Renal cortex interstitium (tissue), 11 donors: ENCODE data around the gene WNK2. TPM values are rescaled to one million over a fixed set of nuclear protein-coding genes. Genes with fewer than 3 reads are reported as not detected.

ENCODE experiments used
- DNase-seq, 11 donors: peaks; one replicate each; pipeline ENCODE4 v3.0.0-alpha.2; 2013; ENCODE audit warnings: low read depth in 9 of 11, low spot score in 4 of 11; ENCODE audit errors: extremely low read depth in 1 of 11
- polyA plus RNA-seq, 3 donors: library from polyadenylated mRNA; unstranded; fragments of 120-200 nt; gene quantifications; one replicate each; pipeline ENCODE4 v1.2.1, GENCODE V29; 2013; ENCODE audit not compliant: insufficient read length in 3 of 3

The WNK2 gene
- polyA plus RNA-seq, 3 donors, result 24.8 to 34.0 (median 29.0) TPM

DNA sequence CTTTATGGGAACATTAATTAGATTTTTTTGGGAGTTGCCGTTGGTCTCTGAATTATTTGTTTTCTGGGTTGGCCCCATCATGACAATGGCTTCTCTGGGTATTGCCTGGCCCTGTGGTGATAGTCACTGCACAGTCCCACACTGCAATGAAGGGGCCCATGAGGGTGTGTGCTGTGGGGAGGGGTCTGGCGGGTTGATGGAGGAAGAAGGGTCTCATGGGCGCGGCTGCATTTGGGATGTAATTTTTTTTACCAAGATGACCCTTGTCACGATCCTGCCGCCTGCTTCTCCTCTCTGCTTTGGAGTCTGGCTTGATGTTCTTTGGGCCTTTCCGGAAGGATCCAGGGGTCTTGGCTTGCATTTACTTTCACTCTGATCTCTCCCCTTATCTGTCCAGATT lies 44.1 kb downstream of the WNK2 start:
- no peak for DNase-seq

- DNase-seq, result no peak
Measured at GRCh38 chr9:93228453-93228852, 44.5 kb downstream of the WNK2 start.

DNA sequence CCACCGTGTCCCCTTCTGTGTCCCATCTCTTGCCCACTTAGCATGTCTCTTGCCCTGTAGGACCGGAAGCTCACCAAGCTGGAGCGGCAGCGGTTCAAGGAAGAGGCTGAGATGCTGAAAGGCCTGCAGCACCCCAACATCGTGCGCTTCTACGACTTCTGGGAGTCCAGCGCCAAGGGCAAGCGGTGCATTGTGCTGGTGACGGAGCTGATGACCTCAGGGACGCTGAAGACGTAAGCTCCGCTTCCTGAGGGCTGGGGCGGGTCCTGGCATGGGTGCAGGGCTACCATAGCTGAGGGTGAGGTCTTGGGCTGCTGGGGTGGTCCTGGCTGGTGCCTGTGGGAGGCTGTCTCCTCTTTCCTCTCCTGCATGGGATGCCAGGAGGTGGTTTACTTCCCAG lies 45.7 kb downstream of the WNK2 start:
- DNase-seq, result no peak

DNA sequence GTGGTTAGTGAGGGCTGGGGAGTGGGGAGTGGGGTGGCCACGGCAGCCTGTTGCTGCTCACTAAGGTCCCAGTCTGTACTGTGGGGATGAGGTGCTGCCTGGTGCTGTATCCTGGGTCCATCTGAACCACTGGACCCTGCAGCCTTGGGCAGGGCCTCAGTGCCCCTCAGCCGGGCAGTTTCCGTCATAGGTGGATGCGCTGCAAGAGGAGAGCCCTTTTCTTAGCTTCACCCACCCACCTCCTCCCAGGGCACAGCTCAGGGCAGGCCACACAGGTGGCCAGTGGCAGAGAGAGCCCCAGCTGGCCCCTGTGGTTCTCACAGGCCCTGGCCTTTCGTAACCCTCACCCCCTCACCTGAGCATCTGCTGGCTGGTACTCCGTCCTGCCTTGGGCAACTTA lies 46.2 kb downstream of the WNK2 start:
- no peak for DNase-seq

DNA sequence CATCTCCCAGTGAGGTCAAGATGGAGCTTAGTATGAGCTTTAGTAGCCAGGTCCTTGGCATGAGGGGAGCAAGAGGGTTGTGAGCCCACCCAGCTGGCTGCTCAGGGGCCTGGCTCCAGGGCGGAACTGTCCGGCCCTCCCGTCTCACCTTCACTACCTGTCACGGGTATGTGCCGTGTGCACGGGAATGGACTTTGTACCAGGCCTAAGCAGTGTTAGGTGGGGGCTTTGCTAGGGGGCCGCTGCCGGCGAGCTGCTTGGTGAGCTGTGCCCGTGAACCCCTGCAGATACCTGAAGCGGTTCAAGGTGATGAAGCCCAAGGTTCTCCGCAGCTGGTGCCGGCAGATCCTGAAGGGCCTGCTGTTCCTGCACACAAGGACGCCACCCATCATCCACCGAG lies 46.7 kb downstream of the WNK2 start:
- no peak for DNase-seq

- DNase-seq, result no peak
Measured at GRCh38 chr9:93231121-93231694, 47.3 kb downstream of the WNK2 start.

GRCh38 chr9:93231716-93232115 lies 47.8 kb downstream of the WNK2 start:
- DNase-seq, result no peak

- DNase-seq, result no peak
Measured at GRCh38 chr9:93232388-93232960, 48.5 kb downstream of the WNK2 start.

DNA sequence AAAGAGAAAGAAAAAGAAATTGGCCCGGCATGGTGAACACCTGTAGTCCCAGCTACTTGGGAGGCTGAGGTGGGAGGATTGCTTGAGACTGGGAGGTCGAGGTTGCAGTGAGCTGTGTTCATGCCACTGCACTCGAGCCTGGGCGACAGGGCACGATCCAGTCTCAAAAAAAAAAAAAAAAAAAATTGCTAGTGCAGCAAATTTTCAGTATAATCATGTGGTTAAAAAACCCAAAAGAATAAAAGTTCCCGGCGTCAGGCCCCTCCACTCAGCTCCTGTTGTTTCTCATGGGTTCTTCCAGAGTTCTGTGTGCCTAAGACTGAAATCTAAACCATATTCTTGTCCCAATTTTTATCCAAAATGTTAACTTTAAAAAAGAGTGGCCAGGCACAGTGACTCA lies 49.1 kb downstream of the WNK2 start:
- DNase-seq, result no peak

GRCh38 chr9:93234600-93234999 lies 50.7 kb downstream of the WNK2 start:
- DNase-seq, result no peak

DNA sequence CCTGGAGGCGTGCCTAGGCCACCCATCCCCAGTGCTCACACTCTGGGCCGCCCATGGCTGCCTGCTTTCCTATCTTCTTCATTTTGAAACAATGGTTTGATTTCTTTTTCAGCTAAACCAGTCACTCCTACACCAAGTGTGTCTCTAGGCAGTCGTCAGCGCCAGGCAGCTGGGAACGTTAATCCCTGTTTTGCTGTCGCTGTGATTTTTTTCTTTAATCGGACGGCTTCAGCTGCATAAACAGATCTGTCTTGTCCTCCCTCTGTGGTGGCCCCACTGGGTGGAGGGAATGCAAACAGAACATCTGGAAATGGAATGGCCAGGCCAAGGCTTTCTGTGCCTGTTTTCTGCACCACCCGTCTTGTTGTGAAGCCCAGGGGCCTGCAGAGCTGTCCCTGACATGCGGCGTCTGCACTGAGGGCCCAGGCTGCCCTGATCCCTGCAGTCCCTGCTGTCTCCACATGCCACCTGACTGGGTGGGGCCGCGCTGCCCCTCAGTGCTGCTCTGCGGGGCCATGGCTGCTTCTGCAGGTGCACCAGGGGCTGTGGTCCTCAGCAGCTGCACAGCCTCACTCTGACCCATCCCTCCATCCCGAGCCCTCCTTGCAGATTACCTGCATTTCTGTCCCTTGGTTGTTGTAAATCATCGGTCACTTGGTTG lies 51.5 kb downstream of the WNK2 start:
- peak; percentile 25 to 79 (median 63) for DNase-seq

DNA sequence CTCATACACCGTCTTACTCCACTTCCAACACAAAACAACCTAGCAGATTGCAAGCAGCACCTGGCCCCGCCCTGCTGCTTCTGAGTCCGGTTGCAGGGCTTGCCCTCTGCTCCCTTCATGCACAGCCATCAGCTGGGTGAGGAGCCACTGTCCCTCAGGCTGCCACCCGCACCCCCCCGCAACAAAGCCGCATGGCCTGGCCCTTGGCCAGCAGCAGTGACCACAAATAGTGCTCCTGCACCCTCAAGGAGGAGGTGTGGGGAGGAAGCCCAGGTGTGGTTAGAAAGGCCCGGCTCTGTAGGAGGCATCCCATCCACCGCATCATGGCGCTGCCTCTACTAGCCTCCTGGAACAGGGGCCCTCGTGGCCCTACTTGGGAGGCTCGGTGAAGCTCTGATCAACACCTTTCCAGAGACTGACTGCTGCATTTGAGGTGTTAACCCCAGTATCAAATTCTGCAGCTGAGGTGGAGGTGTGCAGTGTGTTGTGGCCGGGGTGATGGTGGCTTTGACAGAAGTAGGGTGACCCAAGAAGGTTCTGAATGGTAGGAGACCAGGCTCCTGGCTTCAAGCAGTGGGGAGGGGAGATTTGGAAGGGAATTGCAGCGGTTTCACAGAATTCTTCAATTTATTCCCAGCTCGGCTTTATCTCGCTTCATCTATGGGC lies 52.7 kb downstream of the WNK2 start:
- DNase-seq, result no peak

DNA sequence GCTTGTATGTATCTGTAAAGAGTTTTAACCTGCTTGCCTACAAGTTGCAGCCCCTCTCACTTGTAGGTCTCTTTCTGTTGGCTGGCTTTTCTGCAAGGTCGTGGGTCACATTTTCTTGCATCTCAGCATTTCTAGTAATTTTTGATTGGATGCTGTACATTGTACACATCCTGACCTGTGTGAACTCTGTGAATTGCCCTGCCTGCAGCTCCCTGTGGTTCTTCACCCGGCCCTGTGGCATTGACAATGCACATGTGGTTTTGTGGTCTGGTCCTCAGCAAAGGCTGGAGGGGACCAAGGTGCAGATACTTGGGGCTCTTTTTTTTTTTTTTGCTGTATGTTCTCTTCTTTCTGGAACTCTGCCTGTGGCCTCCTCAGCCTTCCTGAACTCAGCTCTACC lies 53.6 kb downstream of the WNK2 start:
- no peak for DNase-seq

GRCh38 chr9:93238953-93239925 lies 55.3 kb downstream of the WNK2 start:
- no peak for DNase-seq

- DNase-seq, result no peak
Measured at GRCh38 chr9:93240891-93241334, 57.0 kb downstream of the WNK2 start.

DNA sequence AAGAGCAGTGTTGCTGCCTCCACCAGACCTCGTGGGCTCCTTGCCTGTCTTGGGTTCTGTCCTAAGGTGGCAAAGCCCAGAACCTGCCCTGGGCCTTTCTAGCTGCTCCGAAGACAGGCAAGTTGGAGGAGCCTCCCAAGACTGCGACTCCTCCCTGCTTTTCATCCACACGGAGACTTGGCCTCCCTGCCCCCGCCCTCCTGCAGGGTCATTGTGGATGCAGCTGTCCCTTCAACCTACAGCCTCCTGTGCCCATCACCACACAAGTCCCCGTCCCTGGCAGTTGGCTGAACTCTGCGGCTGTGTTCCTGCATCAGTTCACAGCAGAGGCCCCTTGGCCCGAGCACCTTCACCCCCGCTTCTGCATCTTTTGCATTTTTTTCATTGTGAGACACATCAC lies 59.2 kb downstream of the WNK2 start:
- DNase-seq, result no peak

GRCh38 chr9:93244101-93244500 lies 60.2 kb downstream of the WNK2 start:
- no peak for DNase-seq

- no peak for DNase-seq
Measured at GRCh38 chr9:93244510-93245436, 60.8 kb downstream of the WNK2 start.
